ENCODE data around the gene GMPR.
"Not testable (repeated sequence)": the region's sequence is repeated elsewhere in the genome, so short reads cannot be mapped to it uniquely, and the experiment has no call there.

The GMPR gene

GRCh38 chr6:16217156-16217721, 21.1 kb upstream of the GMPR start:
- H3K9me3 ChIP-seq: no peaks in the 10 kb centered on the region
- no peaks in the 10 kb centered on the region for H3K4me1 ChIP-seq (ENCODE audit: control insufficient read depth in 1 of 2, insufficient read depth in 1 of 2, low read depth in 1 of 2, low read length in 1 of 2)
- no peak overlapping the region for H3K4me3 ChIP-seq (ENCODE audit: low read depth in 1 of 2, low read length in 1 of 2)
- H3K27me3 ChIP-seq: peaks cover 50% of the 10 kb centered on the region
- TF ChIP-seq CTCF (IDR thresholded peaks at IDR 0.05): no peak
- no peaks in the 10 kb centered on the region for H3K36me3 ChIP-seq
- H3K27ac ChIP-seq: no peak overlapping the region

- no peak for TF ChIP-seq CTCF (IDR thresholded peaks at IDR 0.05)
- H3K27me3 ChIP-seq: peaks cover 13% of the 10 kb centered on the region
Measured at GRCh38 chr6:16222826-16223225, 15.6 kb upstream of the GMPR start.

GRCh38 chr6:16223362-16223761, 15.0 kb upstream of the GMPR start:
- Histone ChIP-seq H3K4me1 (ENCODE audit: control insufficient read depth in 1 of 2, insufficient read depth in 1 of 2, low read depth in 1 of 2, low read length in 1 of 2) (no peaks in the 10 kb centered on the region), H3K27ac (no peak overlapping the region), H3K9me3 (no peaks in the 10 kb centered on the region), H3K36me3 (no peaks in the 10 kb centered on the region), H3K4me3 (ENCODE audit: low read depth in 1 of 2, low read length in 1 of 2) (no peak overlapping the region), H3K27me3 (peaks cover 10% of the 10 kb centered on the region)
- no peak for TF ChIP-seq CTCF (IDR thresholded peaks at IDR 0.05)

More at GRCh38 chr6:16222826-16223225, 15.6 kb upstream of the GMPR start:
- Histone ChIP-seq H3K4me1 (ENCODE audit: control insufficient read depth in 1 of 2, insufficient read depth in 1 of 2, low read depth in 1 of 2, low read length in 1 of 2) (no peaks in the 10 kb centered on the region), H3K36me3 (no peaks in the 10 kb centered on the region), H3K27ac (no peak overlapping the region), H3K9me3 (no peaks in the 10 kb centered on the region), H3K4me3 (ENCODE audit: low read depth in 1 of 2, low read length in 1 of 2) (no peak overlapping the region)

DNA sequence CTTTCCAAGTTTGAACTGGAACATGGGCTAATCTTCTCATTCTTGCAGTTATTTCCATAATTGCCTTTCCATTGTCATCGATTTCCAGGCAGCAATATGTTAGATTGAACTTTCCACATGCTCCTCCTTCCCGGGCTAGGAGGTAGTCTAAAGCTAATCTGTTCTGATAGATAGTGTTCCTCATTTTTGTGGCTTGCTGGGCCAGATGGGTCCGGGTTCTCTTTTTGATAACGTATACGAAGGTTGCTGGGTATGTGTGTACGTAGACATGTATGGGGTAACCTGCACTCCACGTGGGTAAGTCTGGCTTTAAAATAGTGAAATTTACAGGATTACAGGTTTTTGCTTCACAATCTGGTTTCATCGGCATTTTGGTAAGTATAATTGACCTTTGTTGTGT, 14.0 kb upstream of the GMPR start:
- H3K27ac ChIP-seq: no peak overlapping the region
- H3K9me3 ChIP-seq: no peaks in the 10 kb centered on the region
- no peak overlapping the region for H3K4me3 ChIP-seq (ENCODE audit: low read depth in 1 of 2, low read length in 1 of 2)
- no peaks in the 10 kb centered on the region for H3K36me3 ChIP-seq
- no peaks in the 10 kb centered on the region for H3K4me1 ChIP-seq (ENCODE audit: control insufficient read depth in 1 of 2, insufficient read depth in 1 of 2, low read depth in 1 of 2, low read length in 1 of 2)
- peaks cover 19% of the 10 kb centered on the region for H3K27me3 ChIP-seq
- TF ChIP-seq CTCF (IDR thresholded peaks at IDR 0.05): no peak

GRCh38 chr6:16225062-16225731, 13.2 kb upstream of the GMPR start:
- H3K9me3 ChIP-seq: not testable (repeated sequence)

GRCh38 chr6:16226117-16227047, 12.0 kb upstream of the GMPR start:
- not testable (repeated sequence) for H3K36me3 ChIP-seq; H3K27ac ChIP-seq; H3K9me3 ChIP-seq; H3K4me3 ChIP-seq (ENCODE audit: low read depth in 1 of 2, low read length in 1 of 2); H3K4me1 ChIP-seq (ENCODE audit: control insufficient read depth in 1 of 2, insufficient read depth in 1 of 2, low read depth in 1 of 2, low read length in 1 of 2)
- H3K27me3 ChIP-seq: peaks cover 26% of the 10 kb centered on the region

More at GRCh38 chr6:16225062-16225731, 13.2 kb upstream of the GMPR start:
- peaks cover 26% of the 10 kb centered on the region for H3K27me3 ChIP-seq
- not testable (repeated sequence) for H3K27ac ChIP-seq; H3K36me3 ChIP-seq; H3K4me3 ChIP-seq (ENCODE audit: low read depth in 1 of 2, low read length in 1 of 2); H3K4me1 ChIP-seq (ENCODE audit: control insufficient read depth in 1 of 2, insufficient read depth in 1 of 2, low read depth in 1 of 2, low read length in 1 of 2)

Measured in neutrophil (primary cell).